NCI-H510A treated with DMSO at 0.1 percent for 48 hours (cell line): ENCODE results near the gene F10.
A peak's percentile ranks its signal among the peaks of the same experiment; 100 is the strongest.
"Not testable (repeated sequence)": the region's sequence is repeated elsewhere in the genome, so short reads cannot be mapped to it uniquely, and the experiment has no call there.

Experiments used
- DNase-seq: peaks from one replicate; lab custom pipeline; 2025; lab: John Stamatoyannopoulos, UW

Gene F10

GRCh38 chr13:113153810-113154748 is 31.5 kb downstream of the F10 start:
- no peak for DNase-seq

- DNase-seq: no peak
Measured at GRCh38 chr13:113155201-113155600, 32.6 kb downstream of the F10 start.

- no peak for DNase-seq
Measured at GRCh38 chr13:113155982-113156655, 33.5 kb downstream of the F10 start.

- DNase-seq: no peak
Measured at GRCh38 chr13:113157206-113157928, 34.8 kb downstream of the F10 start.

- DNase-seq: no peak
Measured at GRCh38 chr13:113157929-113158747, 35.5 kb downstream of the F10 start, which contains the start of gene PROZ. Gene PROZ, plus strand, starts transcription at chr13:113158648. Its CDS starts 13 bp downstream, at chr13:113158661.

- DNase-seq: no peak
Measured at GRCh38 chr13:113158946-113159345, 36.3 kb downstream of the F10 start.

- DNase-seq: no peak
Measured at GRCh38 chr13:113159701-113160100, 37.1 kb downstream of the F10 start.

GRCh38 chr13:113160983-113161382 is 38.4 kb downstream of the F10 start:
- DNase-seq: no peak

- no peak for DNase-seq
Measured at GRCh38 chr13:113161433-113161832, 38.8 kb downstream of the F10 start.

- DNase-seq: not testable (repeated sequence)
Measured at GRCh38 chr13:113161975-113162374, 39.4 kb downstream of the F10 start.

GRCh38 chr13:113162783-113163685 is 40.4 kb downstream of the F10 start:
- no peak for DNase-seq

GRCh38 chr13:113164492-113164891 is 41.9 kb downstream of the F10 start:
- DNase-seq: no peak

GRCh38 chr13:113166266-113166665 is 43.7 kb downstream of the F10 start:
- DNase-seq: no peak

GRCh38 chr13:113166681-113167080 is 44.1 kb downstream of the F10 start:
- no peak for DNase-seq

GRCh38 chr13:113167155-113167554 is 44.6 kb downstream of the F10 start:
- DNase-seq: no peak

- DNase-seq: no peak
Measured at GRCh38 chr13:113167575-113167974, 45.0 kb downstream of the F10 start.

- DNase-seq: no peak
Measured at GRCh38 chr13:113168211-113168610, 45.6 kb downstream of the F10 start.

GRCh38 chr13:113169277-113170272 is 47.0 kb downstream of the F10 start:
- peak; percentile 77 for DNase-seq

- peak; percentile 10 for DNase-seq
Measured at GRCh38 chr13:113170511-113170910, 47.9 kb downstream of the F10 start.
